HEK293T (cell line): ENCODE data around the gene ASTN2.

Experiments
- CTCF ChIA-PET: fragments of 350-600 bp; formaldehyde crosslinking; extraction: SDS; loops from one replicate; lab custom pipeline; 2021; ENCODE audit warnings: antibody characterized with exemption, inconsistent platforms; lab: Yijun Ruan, JAX
- POLR2A ChIA-PET: fragments of 350-600 bp; formaldehyde crosslinking; extraction: SDS; loops from one replicate; lab custom pipeline; 2020; ENCODE audit warnings: antibody characterized with exemption, inconsistent platforms; lab: Yijun Ruan, JAX
- DNase-seq: peaks from one replicate; pipeline ENCODE4 v3.0.0; 2012; ENCODE audit warnings: mixed read lengths; ENCODE audit errors: extremely low spot score
- ARNT ChIP-seq: fragments of 450-650 bp; IDR thresholded peaks from 2 replicates; pipeline ENCODE4 v1.6.1; 2017; ENCODE audit warnings: mild to moderate bottlenecking
- BHLHE40 ChIP-seq: fragments of 450-650 bp; IDR thresholded peaks from 2 replicates; pipeline ENCODE4 v1.6.1; 2016; ENCODE audit warnings: mild to moderate bottlenecking, moderate library complexity, borderline replicate concordance
- CTBP1 ChIP-seq: fragments of 450-650 bp; IDR thresholded peaks from 2 replicates; pipeline ENCODE4 v1.6.1; 2016; ENCODE audit warnings: borderline replicate concordance
- ELF4 ChIP-seq: fragments of 450-650 bp; IDR thresholded peaks from 2 replicates; pipeline ENCODE4 v1.6.1; 2017; ENCODE audit warnings: antibody characterized with exemption
- FOXA1 ChIP-seq: fragments of 450-650 bp; IDR thresholded peaks from 2 replicates; pipeline ENCODE4 v1.6.1; 2016; ENCODE audit warnings: mild to moderate bottlenecking
- FOXK2 ChIP-seq: fragments of 450-650 bp; IDR thresholded peaks from 2 replicates; pipeline ENCODE4 v1.6.1; 2016; ENCODE audit warnings: mild to moderate bottlenecking
- FOXM1 ChIP-seq: fragments of 450-650 bp; IDR thresholded peaks from 2 replicates; pipeline ENCODE4 v1.6.1; 2017; ENCODE audit warnings: mild to moderate bottlenecking, borderline replicate concordance
- HDGF ChIP-seq: fragments of 450-650 bp; IDR thresholded peaks from 2 replicates; pipeline ENCODE4 v1.6.1; 2017; ENCODE audit warnings: antibody characterized with exemption, borderline replicate concordance
- L3MBTL2 ChIP-seq: fragments of 450-650 bp; conservative IDR thresholded peaks from 2 replicates; pipeline ENCODE4 v1.6.1; 2016; ENCODE audit warnings: mild to moderate bottlenecking
- LEF1 ChIP-seq: fragments of 450-650 bp; IDR thresholded peaks from 2 replicates; pipeline ENCODE4 v1.6.1; 2017; ENCODE audit warnings: mild to moderate bottlenecking, borderline replicate concordance
- NFRKB ChIP-seq: fragments of 450-650 bp; IDR thresholded peaks from 2 replicates; pipeline ENCODE4 v1.6.1; 2016; ENCODE audit warnings: mild to moderate bottlenecking, moderate library complexity
- SP1 ChIP-seq: fragments of 450-650 bp; IDR thresholded peaks from 2 replicates; pipeline ENCODE4 v1.6.1; 2017
- SUZ12 ChIP-seq: fragments of 450-650 bp; IDR thresholded peaks from 2 replicates; pipeline ENCODE4 v1.6.1; 2016; ENCODE audit warnings: mild to moderate bottlenecking
- TARDBP ChIP-seq: fragments of 450-650 bp; IDR thresholded peaks from 2 replicates; pipeline ENCODE4 v1.6.1; 2016
- ZNF384 ChIP-seq: fragments of 450-650 bp; IDR thresholded peaks from 2 replicates; pipeline ENCODE4 v1.6.1; 2016
- TF ChIP-seq, protein P1 (sequence below): fragments of 450-650 bp; IDR thresholded peaks from 2 replicates; pipeline ENCODE4 v1.6.1; 2016

ASTN2 gene

GRCh38 chr9:117164512-117164911 lies 250.3 kb downstream of the ASTN2 start:
- TF ChIP-seq ZNF384 (no peak), NFRKB (no peak), SUZ12 (no peak), BHLHE40 (no peak), HDGF (no peak), LEF1 (no peak), ELF4 (no peak), FOXA1 (no peak)
- TF ChIP-seq, protein P1, sequence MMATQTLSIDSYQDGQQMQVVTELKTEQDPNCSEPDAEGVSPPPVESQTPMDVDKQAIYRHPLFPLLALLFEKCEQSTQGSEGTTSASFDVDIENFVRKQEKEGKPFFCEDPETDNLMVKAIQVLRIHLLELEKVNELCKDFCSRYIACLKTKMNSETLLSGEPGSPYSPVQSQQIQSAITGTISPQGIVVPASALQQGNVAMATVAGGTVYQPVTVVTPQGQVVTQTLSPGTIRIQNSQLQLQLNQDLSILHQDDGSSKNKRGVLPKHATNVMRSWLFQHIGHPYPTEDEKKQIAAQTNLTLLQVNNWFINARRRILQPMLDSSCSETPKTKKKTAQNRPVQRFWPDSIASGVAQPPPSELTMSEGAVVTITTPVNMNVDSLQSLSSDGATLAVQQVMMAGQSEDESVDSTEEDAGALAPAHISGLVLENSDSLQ: no peak
- CTCF ChIA-PET: no interaction called here
- POLR2A ChIA-PET: no interaction called here
- no peak for DNase-seq

DNA sequence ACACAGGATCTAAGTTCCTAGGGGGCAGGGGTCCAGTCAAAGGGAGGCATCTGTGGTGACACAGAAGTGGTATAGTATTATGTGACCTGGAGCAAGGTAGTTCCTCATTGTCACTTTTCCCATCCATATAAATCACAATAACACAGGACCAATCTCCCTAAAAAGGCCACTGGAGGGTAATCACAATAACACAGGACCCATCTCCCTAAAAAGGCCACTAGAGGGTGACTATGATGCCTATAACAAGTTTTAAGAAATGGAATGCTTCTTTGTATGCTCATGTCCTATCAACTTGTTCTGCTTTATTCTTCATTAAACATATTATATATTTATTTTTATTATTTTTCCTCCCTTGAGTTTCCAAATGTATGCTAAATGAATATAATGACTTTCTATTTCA lies 254.6 kb downstream of the ASTN2 start:
- CTCF ChIA-PET: no interaction called here

GRCh38 chr9:117156771-117157535 lies 257.9 kb downstream of the ASTN2 start:
- TF ChIP-seq FOXM1 (no peak), SP1 (no peak), LEF1 (no peak), FOXK2 (no peak), ELF4 (no peak)
- POLR2A ChIA-PET: no interaction called here
- CTCF ChIA-PET: no interaction called here
- no peak for DNase-seq

More for the DNA sequence above, 254.6 kb downstream of the ASTN2 start:
- TF ChIP-seq FOXM1 (no peak), ELF4 (no peak), NFRKB (no peak), SP1 (no peak), FOXA1 (no peak), ZNF384 (no peak), HDGF (no peak), FOXK2 (no peak), CTBP1 (no peak), TARDBP (no peak), LEF1 (no peak)
- TF ChIP-seq, protein P1: no peak
- POLR2A ChIA-PET: no interaction called here
- DNase-seq: no peak

DNA sequence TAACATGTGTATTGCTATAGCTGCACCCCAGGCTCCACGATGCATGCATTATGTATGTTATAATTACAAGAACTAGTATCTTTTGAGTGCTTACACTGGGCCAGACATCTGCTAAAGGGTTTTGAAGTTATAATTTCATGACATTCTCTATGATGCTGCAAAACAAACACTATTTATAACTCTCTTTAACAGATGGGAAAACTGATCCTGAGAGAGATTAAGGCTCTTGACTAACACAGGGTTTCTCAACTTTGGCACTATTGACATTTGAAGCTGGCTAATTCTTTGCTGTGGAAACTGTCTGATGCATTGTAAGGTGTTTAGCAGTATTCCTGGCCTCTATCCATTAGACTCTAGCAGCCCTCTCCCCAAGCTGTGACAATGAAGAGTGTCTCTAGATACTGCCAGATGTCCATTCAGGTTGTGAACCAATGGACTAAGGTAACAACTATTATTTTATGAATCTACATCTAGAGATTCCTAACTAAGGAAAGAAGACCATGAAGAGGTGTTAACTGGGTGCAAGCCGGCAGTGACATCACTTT lies 258.6 kb downstream of the ASTN2 start:
- no peak for DNase-seq
- ChIA-PET POLR2A (no interaction called here), CTCF (no interaction called here)

GRCh38 chr9:117153021-117153420 lies 261.8 kb downstream of the ASTN2 start:
- DNase-seq: no peak
- POLR2A ChIA-PET: no interaction called here

More for the DNA sequence above, 258.6 kb downstream of the ASTN2 start:
- TF ChIP-seq BHLHE40 (no peak), ZNF384 (no peak), TARDBP (no peak), HDGF (no peak), SP1 (no peak), FOXM1 (no peak), ARNT (no peak), FOXA1 (no peak), ELF4 (no peak), LEF1 (no peak), FOXK2 (no peak), NFRKB (no peak), SUZ12 (no peak), L3MBTL2 (no peak), CTBP1 (no peak)
- TF ChIP-seq, protein P1: no peak

GRCh38 chr9:117151716-117152115 lies 263.1 kb downstream of the ASTN2 start:
- DNase-seq: no peak
- POLR2A ChIA-PET: no interaction called here
- CTCF ChIA-PET: no interaction called here
- TF ChIP-seq NFRKB: no peak
- TF ChIP-seq CTBP1: no peak
- TF ChIP-seq ARNT: no peak
- no peak for TF ChIP-seq FOXA1
- no peak for TF ChIP-seq SUZ12
- TF ChIP-seq ELF4: no peak
- TF ChIP-seq L3MBTL2: no peak
- TF ChIP-seq, protein P1: no peak
- no peak for TF ChIP-seq FOXK2
- no peak for TF ChIP-seq ZNF384
- TF ChIP-seq LEF1: no peak

More at GRCh38 chr9:117153021-117153420, 261.8 kb downstream of the ASTN2 start:
- CTCF ChIA-PET: no interaction called here
- TF ChIP-seq L3MBTL2: no peak
